Esophagus squamous epithelium (tissue), 4 donors: Measurements from ENCODE around the gene XAGE1B.

Source experiments
- POLR2A ChIP-seq, 4 donors: fragments of 450-650 bp; IDR thresholded peaks; one replicate each; pipeline ENCODE4 v1.6.1; 2017; ENCODE audit warnings: antibody characterized with exemption in 4 of 4, mild to moderate bottlenecking in 4 of 4, moderate library complexity in 3 of 4
- TF ChIP-seq, protein P1 (sequence below), 6 experiments: fragments of 450-650 bp in 4 of 6; fragments of 200-600 bp in 2 of 6; sonication (generic) in 2 of 6; IDR thresholded peaks; one replicate each; pipeline ENCODE4 v1.5.1; 2016 to 2019; ENCODE audit warnings: antibody characterized with exemption in 6 of 6, mild to moderate bottlenecking in 4 of 6, moderate library complexity in 4 of 6

DNA sequence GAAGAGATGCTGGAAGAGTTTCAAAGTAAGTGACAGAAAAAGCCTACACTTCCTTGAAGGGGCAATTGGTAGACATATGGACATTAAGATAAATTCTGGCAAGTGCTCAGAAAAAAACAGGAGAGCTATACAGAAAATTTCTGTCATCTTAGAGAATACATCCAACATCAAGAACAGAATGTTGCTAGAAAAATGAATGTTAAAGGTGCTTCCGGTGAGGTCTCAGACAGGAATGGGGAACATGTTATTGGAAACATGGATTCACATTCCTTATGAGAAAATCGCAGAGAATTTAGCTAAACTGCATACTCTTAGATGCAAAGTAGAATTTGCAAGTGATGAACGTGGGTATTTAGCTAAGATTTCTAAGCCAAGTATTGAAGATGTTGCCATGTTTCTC is 9.5 kb downstream of the XAGE1B start:
- TF ChIP-seq, protein P1, sequence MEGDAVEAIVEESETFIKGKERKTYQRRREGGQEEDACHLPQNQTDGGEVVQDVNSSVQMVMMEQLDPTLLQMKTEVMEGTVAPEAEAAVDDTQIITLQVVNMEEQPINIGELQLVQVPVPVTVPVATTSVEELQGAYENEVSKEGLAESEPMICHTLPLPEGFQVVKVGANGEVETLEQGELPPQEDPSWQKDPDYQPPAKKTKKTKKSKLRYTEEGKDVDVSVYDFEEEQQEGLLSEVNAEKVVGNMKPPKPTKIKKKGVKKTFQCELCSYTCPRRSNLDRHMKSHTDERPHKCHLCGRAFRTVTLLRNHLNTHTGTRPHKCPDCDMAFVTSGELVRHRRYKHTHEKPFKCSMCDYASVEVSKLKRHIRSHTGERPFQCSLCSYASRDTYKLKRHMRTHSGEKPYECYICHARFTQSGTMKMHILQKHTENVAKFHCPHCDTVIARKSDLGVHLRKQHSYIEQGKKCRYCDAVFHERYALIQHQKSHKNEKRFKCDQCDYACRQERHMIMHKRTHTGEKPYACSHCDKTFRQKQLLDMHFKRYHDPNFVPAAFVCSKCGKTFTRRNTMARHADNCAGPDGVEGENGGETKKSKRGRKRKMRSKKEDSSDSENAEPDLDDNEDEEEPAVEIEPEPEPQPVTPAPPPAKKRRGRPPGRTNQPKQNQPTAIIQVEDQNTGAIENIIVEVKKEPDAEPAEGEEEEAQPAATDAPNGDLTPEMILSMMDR (IDR thresholded peaks at IDR 0.05), result no peak
- no peak for TF ChIP-seq POLR2A (IDR thresholded peaks at IDR 0.05)
